SK-MEL-5 (cell line): ENCODE data around the gene CACNA2D1. TPM values are rescaled to one million over a fixed set of nuclear protein-coding genes. Genes with fewer than 3 reads are reported as not detected.
A peak's percentile ranks its signal among the peaks of the same experiment; 100 is the strongest.

Experiments
- DNase-seq: peaks from one replicate; pipeline ENCODE4 v3.0.0-alpha.2; 2016; ENCODE audit warnings: low read depth, low spot score
- in situ Hi-C: cut with HindIII; loops from 2 replicates; pipeline ENCODE4 v1.10.0; 2016; ENCODE audit warnings: low sequenced_read_pairs, high pct_unique_total_duplicates, low pct_unique_long_range_greater_than_20kb
- total RNA-seq: library from RNA; depleted of rRNA; stranded (reverse); fragments of >200 nt; shearing (Covaris generic); gene quantifications from 2 replicates; pipeline ENCODE4 v1.2.3, GENCODE V29; 2014

CACNA2D1 gene
- total RNA-seq, 1 experiment from 2014 or later, result 10.3 TPM

DNA sequence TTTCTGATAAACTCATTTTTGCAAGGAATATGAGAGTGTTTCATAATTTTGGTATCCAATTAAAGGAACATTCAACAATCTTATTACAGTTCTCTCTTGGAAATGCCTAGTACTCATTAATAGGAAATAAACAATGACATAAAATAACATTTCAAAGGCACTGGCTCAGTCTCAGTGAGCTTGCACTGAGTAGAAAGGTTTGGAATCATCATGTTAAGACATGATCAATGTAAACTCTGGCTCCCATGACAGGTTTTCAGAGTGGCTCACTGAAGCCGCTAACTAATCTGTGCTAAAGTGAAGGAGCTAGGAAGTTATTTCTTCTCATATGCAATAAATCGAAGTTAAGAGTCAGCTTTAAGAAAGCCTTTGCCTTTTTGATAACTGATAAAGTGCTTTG lies 470.5 kb downstream of the CACNA2D1 start:
- no peak for DNase-seq
- in situ Hi-C loops, result no loop called here

DNA sequence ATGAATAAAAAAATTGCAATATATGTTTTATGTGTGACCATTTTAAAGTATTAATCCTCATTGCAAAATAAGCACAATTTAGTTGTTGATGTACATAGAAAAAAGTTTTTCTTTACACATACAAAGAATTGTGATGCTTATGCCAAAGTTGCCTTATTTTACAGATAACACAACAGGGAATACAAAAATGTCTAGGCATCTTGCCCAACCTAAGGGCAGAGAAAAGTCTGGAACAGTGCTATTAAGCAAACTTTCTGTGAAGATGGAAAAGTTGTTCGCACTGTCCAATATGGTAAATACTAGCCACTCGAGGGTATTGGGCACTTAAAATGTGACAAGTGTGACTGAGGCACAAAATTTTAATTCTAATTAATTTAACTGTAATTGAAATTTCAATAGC lies 483.6 kb downstream of the CACNA2D1 start:
- no peak for DNase-seq
- in situ Hi-C loops, result no loop called here

DNA sequence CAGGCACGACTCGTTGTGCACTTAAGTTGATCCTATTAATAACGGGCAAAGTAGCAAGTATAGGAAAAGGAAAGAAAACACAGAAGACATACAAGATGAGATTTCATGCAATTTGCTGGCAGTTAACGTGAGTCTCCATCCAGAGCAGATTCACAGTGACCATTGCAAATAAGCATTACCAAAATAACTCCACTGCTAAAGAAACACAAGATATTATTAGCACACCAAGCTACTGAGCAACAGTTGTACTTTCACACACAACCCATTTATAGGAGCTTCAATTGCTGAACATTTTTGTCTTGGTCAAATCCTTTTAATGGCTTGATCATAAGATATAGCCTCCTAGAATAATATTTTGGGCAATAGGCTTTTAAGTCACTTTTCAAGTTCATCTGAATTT lies 486.1 kb downstream of the CACNA2D1 start:
- no peak for DNase-seq
- in situ Hi-C loops, result no loop called here

DNA sequence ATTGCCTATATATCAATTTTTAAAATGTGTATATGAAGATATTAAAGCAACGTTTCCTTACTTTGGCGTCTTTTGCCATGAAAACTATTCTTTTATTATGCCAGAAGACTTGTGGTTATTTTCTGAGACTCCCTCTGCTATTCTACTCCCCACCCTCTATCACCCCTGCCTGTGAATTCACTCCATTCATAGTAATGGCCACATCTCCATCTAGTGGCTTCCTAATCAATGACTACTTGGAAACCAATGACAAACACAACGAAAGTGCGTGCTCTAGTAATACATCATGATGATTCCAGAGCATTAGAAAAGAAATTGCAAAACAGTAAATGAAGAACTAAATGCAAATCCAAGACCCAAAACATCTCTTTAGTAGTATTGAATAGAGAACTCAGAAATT lies 487.1 kb downstream of the CACNA2D1 start:
- DNase-seq, result peak; percentile 79
- in situ Hi-C loops, result no loop called here

DNA sequence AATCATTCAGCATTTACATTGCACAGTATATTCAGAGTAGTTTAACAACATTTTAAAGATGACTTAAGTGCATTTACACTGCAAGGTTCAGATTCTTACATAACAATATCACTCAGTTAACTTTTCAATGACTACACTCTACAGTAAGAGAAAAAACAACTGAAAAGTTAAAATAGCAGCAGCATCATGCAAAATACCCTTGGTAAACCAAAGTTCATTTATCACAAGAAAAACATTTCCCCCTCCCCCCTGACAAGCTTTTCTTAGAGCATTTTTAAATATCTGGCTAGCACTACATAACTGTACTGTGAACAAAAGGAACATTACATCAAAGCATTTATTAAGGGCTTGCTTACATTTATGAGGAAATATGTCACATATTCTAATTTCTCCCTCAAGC lies 494.3 kb downstream of the CACNA2D1 start:
- DNase-seq, result no peak
- in situ Hi-C loops, result no loop called here

DNA sequence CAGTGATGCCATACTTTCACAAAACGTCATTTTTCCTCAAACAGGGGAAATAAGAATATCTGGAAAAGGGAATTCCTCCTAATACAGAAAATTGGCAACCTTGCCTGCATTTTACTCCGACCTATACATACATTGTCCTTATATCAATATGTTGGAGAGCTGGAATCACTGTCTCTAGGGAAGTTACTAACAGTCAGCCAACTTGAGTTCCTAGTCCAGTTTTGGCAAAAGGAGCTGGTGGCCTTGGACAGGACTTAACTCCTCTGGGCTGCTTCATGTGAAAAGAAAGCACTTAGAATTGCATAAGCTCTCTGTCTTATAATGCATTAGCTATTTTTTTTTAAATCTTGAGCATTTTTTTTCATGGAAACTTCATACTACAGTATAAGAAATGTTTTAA lies 499.5 kb downstream of the CACNA2D1 start:
- DNase-seq, result no peak
- in situ Hi-C loops, result no loop called here

DNA sequence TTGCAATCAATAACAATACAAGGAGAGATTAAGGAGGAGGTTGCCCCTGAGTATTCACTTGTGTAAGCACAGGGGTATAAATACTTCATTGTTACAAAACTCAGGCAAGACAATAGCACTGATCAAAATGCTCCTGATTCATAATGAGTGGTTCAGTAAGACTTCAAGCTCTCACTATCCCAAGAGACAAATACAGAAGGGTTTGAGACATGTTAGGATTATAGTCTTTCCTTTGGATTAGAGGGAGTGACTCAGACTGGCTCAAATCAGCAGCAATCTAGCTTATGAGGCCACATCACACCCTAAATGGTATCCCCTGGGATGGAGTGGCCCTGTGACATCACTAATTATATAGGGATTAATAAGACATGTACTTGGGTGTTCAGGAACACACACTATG lies 506.5 kb downstream of the CACNA2D1 start:
- no peak for DNase-seq
- in situ Hi-C loops, result no loop called here

DNA sequence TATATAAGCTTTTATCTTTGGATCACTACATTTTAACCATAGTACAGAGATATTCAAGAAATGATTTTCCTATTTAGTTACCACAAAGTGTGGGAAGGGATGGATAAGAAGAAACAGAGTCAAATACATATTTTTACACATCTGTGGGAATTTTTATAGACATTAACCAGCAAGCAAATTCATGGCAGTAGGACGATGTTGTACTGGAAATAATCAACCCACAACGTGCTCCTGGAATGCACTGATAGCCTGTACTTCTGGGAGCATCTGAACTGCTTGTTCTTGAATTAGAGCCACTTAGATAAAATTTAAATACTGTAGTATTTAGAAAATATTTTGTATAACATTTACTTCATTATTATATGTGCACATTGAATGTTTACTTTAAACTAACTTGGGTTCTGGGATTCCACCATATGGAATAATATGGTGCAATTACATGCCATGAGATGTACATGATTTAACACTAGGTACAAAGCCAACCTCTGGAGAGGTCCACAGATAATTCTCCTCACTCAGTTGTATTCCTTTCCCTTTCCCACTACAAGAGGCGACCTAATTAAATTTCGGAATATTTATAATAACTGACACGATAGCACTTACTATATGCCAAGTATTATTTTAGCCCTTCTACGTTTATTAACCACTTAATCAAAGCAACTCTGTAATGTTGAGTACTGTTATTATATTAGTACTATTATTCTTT lies 508.8 kb downstream of the CACNA2D1 start:
- DNase-seq, result no peak
- in situ Hi-C loops, result no loop called here

DNA sequence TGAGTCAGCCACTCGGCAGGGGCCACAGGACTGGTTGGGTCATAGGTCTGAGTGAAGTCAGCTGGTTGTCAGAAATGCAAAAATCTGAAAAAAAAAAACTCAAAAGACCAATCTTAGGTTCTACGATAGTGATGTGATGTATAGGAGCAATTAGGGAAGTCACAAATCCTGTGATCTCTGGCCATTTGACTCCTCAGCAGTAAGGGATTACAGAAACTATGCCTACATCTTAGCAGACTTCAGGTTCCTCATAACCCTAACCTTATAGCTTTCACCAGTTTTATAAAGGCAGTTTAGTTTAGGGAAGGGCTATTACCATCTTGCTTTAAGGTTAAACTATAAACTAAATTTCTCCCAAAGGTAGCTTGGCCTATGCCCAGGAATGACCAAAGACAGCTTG lies 510.6 kb downstream of the CACNA2D1 start:
- in situ Hi-C loops, result no loop called here
- DNase-seq, result no peak

DNA sequence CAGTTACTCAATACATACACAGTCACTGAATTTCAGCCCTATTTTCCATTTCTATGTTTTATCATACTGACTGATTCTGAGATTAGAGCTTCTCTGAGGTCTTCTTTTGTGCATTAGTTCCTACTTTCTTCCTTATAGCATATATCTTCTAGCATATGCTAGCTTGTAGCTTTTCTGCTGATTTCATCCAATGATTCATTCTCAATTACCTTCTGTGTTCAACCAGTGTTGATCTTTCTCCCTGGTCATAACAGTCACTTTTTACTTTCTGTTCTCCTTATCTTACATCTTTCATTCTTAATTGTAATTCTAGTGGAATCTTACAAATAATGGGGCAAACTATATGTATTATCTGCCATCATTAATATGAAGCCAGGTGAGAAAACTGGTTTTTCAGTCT lies 514.2 kb downstream of the CACNA2D1 start:
- in situ Hi-C loops, result no loop called here
- no peak for DNase-seq

DNA sequence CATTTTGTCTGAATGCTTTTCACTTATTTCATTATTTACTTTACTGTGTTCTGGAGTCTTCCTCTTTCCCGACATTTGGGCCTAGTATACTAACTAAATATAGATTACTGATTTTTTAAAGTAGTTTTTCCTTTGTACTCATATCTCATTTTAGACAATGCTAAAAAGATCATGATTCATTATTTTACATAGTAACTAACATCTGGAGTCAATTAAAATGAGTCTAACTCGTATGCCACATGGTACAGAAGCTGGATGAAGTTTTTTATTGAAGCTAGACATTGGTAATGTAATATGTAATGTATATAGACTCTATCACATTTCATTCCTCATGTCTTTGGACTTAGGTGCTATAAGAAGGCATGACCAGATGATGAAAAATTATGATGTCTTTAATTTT lies 517.4 kb downstream of the CACNA2D1 start:
- in situ Hi-C loops, result no loop called here
- no peak for DNase-seq

DNA sequence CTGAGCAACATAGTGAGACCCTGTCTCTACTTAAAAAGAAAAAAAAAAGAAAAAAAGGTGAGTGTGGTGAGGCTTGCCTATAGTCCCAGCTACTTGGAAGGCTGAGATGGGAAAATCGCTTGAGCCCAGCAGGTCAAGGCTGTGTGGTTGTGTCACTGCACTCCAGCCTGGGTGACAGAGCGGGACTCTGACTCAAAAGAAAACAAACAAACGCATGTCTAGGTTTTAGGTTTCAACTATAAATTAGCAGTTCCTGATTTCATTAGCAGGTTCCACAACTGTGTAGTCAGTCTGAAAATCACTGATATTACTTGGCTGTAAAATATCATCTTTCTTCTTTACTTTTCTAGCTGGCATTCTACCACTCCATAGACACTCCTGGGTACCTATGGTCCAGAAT lies 518.0 kb downstream of the CACNA2D1 start:
- in situ Hi-C loops, result no loop called here
- no peak for DNase-seq

DNA sequence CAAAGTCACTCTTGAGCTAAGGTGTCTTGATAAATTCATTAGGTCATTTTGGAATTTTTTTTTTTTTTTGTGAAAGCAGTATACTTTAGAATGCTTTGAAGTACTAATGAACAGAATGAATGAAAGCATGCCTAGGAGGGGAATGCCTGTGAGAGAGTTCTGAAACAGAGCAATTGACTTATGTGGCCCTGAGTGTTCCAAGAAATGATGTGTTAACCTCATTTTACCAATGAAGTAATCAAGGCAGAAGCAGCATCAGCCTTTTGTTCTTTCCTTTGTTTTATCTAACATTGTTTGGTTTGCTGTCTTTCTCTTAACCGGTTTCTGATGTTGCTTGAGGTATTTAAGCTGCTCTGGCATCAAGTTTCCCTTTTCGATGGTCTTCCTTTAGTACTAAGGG lies 519.1 kb downstream of the CACNA2D1 start:
- no peak for DNase-seq
- in situ Hi-C loops, result no loop called here

DNA sequence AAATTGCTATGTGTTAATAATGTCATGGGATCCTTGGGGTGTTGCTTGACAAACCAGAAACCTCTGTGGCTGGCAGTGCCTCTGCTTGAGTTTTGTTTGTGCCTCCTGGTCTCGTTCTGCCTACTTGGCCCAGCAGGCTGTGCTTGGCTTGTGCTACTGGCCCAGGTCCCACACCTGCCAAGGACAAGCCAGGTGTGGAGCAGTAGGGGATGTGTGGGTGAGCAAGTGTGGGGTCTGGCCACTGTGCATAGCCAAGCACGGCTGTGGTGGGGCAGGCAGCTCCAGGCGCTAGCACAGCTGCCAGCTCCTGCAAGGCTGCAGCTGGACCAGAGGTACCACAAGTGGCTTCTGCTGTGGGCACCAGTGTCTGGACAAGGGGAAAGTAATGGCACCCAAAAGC lies 524.1 kb downstream of the CACNA2D1 start:
- no peak for DNase-seq
- in situ Hi-C loops, result no loop called here

DNA sequence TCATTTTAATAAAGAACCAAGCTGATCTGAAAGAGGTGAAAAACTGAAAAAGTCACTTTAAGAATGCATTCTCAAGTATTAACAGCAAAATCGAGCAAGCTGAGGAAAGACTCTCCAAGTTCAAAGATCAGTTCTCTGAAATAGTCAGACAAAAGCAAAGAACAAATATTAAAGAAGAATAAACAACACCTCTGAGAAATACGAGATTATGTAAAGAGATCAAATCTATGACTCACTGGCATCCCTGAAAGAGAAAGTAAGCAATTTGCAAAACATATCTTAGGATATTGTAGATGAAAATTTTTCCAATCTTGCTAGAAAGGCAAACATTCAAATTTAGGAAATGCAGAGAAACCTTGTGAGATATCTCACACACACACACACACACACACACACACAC lies 535.4 kb downstream of the CACNA2D1 start:
- no peak for DNase-seq
- in situ Hi-C loops, result no loop called here

DNA sequence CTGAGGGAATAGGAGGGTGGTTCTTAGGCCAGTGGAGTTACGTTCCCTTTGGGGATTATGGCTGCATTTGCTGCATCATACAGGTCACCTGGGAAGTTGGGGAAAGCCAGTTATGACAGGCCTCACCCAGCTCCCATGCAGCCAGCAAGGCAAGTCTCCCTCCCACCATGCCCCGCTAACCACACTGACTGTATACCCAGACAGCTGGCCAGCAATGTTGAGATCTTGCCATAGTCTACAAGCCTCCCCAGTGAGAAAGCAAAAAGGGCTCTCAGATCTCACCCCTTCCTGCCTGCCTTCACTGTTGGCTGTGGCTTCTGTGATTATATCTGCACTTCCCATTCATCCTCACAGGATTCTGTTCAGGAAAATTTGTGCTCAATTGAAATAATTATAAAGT lies 540.5 kb downstream of the CACNA2D1 start:
- in situ Hi-C loops, result no loop called here
- no peak for DNase-seq

DNA sequence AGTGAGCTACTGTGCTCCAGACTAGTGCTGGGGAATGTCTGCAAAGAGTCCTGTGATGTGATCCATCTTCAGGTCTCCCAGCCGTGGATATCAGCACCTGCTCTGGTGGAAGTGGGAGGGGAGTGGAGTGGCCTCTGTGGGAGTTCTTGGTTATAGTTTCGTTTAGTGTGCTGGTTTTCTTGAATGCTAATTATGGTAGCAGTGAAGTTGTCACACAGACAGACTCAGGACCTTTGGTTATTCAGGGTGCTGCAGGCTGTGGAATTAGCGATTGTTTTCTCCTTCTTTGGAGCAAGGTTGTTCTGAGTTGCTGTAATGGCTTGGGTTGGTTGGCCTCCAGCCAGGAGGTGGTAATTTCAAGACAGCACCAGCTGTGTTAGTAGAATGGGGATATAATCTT lies 541.0 kb downstream of the CACNA2D1 start:
- no peak for DNase-seq
- in situ Hi-C loops, result no loop called here
